ENCODE results near the gene MED26. TPM values are rescaled to one million over a fixed set of nuclear protein-coding genes. Genes with fewer than 3 reads are reported as not detected.

Gene MED26
- total and polyA plus RNA-seq, 9 of the 15 experiments (the other 6 are each of a cell fraction or from before 2014, with no cell fraction given), result 0.71 to 15.1 (median 6.2) TPM

DNA sequence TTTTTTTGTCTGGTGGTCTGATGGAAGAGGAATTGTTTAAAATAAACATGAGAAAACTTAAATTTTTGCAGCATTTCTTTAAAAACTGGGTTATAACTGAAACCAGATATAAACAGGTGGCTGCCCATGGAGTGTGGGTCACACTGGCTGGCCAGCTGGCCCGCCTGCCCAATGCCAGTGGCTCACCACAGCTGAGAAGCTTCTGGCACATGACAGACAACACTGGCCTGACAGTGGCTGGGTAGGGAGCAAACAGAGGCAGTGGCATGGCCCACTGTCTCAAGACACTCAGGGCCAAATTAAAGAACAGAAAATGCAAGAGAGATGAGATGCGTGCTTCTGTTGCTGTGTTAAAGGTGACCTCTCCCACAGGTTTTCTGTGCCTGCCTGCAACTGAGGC is 52.7 kb downstream of the MED26 start:
- Histone ChIP-seq H3K27me3 (ENCODE audit: control insufficient read depth in 2 of 2, insufficient read depth in 2 of 2, low read length in 2 of 2) (no peaks in the 10 kb centered on the region), H3K4me3 (no peak overlapping the region), H3K9ac (ENCODE audit: insufficient read depth in 1 of 2, low read depth in 2 of 2, low read length in 2 of 2) (peak overlapping the region in 1 of 2 experiments; percentile 70; a peak in 1 of 4 replicates), H4K20me1 (replicated peaks; ENCODE audit: control insufficient read depth, insufficient read depth, low read length) (0 out of 2 replicates have a peak, but pooled peaks cover 9% of the 10 kb centered on the region), H3K79me2 (ENCODE audit: control insufficient read depth, insufficient read depth, low read length) (peaks cover 86% of the 10 kb centered on the region), H3K4me2 (ENCODE audit: insufficient read depth, low read length) (no peak overlapping the region), H3K9me1 (ENCODE audit: control insufficient read depth, insufficient read depth, low read length) (peaks cover 4% of the 10 kb centered on the region), H3K27ac (ENCODE audit: extremely low read depth, low read depth, low read length) (no peak overlapping the region; the same call in 2 of the 3 replicates), H3K36me3 (ENCODE audit: control insufficient read depth, insufficient read depth, low read length) (peaks cover 67% of the 10 kb centered on the region; the same call in 2 of the 3 replicates), H3K9me3 (replicated peaks; ENCODE audit: control insufficient read depth, insufficient read depth, low read depth, low read length) (no peaks in the 10 kb centered on the region), H2AFZ (ENCODE audit: low read depth, low read length) (no peak overlapping the region), H3K4me1 (replicated peaks in 1 of 2; ENCODE audit: control insufficient read depth in 2 of 2, insufficient read depth in 2 of 2, low read length in 2 of 2) (peaks cover 16 to 37% of the 10 kb centered on the region in 2 experiments; a peak in 4 of 5 replicates)
- POLR2A ChIA-PET, result interaction anchor here (0.6 to 1.1 kb wide), 2 partner anchors 9 to 26 kb away, joined by 3 read pairs; no protein-coding TSS in a partner anchor
- intact Hi-C loops (cut with micrococcal nuclease) (no loop called here), in situ Hi-C loops (cut with MboI) (no loop called here)
- CTCF ChIA-PET (ENCODE audit: low intra/inter-chr PET ratio), result no interaction called here
- DNase-seq (ENCODE audit: extremely low read depth in 1 of 4, low spot score in 3 of 4) (no peak), FAIRE-seq (no peak), ATAC-seq (no peak)
- no TSS peak for BruUV-seq (replicated peaks)
- WGBS (ENCODE audit: insufficient coverage, low coverage, missing lambda C conversion rate), result 84% methylated on average over 2 of the region's 2 CpGs
- TF ChIP-seq RBM17 (IDR thresholded peaks at IDR 0.05; ENCODE audit: borderline replicate concordance, low read depth, low read length), result no peak
- TF ChIP-seq, protein P1, sequence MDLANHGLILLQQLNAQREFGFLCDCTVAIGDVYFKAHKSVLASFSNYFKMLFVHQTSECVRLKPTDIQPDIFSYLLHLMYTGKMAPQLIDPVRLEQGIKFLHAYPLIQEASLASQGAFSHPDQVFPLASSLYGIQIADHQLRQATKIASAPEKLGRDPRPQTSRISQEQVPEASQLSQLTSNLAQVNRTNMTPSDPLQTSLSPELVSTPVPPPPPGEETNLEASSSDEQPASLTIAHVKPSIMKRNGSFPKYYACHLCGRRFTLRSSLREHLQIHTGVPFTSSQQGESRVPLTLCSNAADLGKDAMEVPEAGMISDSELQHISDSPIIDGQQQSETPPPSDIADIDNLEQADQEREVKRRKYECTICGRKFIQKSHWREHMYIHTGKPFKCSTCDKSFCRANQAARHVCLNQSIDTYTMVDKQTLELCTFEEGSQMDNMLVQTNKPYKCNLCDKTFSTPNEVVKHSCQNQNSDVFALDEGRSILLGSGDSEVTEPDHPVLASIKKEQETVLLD (IDR thresholded peaks at IDR 0.05), result no peak
- TF ChIP-seq MAFK (IDR thresholded peaks at IDR 0.05; ENCODE audit: low read length), result no peak
- TF ChIP-seq, protein P2, sequence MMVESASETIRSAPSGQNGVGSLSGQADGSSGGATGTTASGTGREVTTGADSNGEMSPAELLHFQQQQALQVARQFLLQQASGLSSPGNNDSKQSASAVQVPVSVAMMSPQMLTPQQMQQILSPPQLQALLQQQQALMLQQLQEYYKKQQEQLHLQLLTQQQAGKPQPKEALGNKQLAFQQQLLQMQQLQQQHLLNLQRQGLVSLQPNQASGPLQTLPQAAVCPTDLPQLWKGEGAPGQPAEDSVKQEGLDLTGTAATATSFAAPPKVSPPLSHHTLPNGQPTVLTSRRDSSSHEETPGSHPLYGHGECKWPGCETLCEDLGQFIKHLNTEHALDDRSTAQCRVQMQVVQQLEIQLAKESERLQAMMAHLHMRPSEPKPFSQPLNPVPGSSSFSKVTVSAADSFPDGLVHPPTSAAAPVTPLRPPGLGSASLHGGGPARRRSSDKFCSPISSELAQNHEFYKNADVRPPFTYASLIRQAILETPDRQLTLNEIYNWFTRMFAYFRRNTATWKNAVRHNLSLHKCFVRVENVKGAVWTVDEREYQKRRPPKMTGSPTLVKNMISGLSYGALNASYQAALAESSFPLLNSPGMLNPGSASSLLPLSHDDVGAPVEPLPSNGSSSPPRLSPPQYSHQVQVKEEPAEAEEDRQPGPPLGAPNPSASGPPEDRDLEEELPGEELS (CRISPR knock-in tag; IDR thresholded peaks at IDR 0.05; ENCODE audit: borderline replicate concordance), result no peak
- TF ChIP-seq NFE2 (IDR thresholded peaks at IDR 0.05; ENCODE audit: low read depth), result no peak
- no peak for TF ChIP-seq FOXA3 (CRISPR knock-in tag; conservative IDR thresholded peaks at IDR 0.05 in 1 of 2, IDR thresholded peaks at IDR 0.05 in 1 of 2)
- TF ChIP-seq MCM2 (IDR thresholded peaks at IDR 0.05; ENCODE audit: low read depth), result no peak
- no peak for TF ChIP-seq ETV5 (CRISPR knock-in tag; IDR thresholded peaks at IDR 0.05; ENCODE audit: low read depth)
- TF ChIP-seq, protein P3, sequence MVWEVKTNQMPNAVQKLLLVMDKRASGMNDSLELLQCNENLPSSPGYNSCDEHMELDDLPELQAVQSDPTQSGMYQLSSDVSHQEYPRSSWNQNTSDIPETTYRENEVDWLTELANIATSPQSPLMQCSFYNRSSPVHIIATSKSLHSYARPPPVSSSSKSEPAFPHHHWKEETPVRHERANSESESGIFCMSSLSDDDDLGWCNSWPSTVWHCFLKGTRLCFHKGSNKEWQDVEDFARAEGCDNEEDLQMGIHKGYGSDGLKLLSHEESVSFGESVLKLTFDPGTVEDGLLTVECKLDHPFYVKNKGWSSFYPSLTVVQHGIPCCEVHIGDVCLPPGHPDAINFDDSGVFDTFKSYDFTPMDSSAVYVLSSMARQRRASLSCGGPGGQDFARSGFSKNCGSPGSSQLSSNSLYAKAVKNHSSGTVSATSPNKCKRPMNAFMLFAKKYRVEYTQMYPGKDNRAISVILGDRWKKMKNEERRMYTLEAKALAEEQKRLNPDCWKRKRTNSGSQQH (CRISPR knock-in tag; IDR thresholded peaks at IDR 0.05), result no peak
- TF ChIP-seq EHMT2 (IDR thresholded peaks at IDR 0.05), result no peak
- no peak for TF ChIP-seq ZNF197 (CRISPR knock-in tag; IDR thresholded peaks at IDR 0.05; ENCODE audit: low read depth)
- TF ChIP-seq SP2 (IDR thresholded peaks at IDR 0.05; ENCODE audit: extremely low read depth, low read depth, low read length, poor library complexity, severe bottlenecking), result no peak
- TF ChIP-seq, protein P4, sequence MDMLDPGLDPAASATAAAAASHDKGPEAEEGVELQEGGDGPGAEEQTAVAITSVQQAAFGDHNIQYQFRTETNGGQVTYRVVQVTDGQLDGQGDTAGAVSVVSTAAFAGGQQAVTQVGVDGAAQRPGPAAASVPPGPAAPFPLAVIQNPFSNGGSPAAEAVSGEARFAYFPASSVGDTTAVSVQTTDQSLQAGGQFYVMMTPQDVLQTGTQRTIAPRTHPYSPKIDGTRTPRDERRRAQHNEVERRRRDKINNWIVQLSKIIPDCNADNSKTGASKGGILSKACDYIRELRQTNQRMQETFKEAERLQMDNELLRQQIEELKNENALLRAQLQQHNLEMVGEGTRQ (CRISPR knock-in tag; IDR thresholded peaks at IDR 0.05), result no peak
- TF ChIP-seq MCM7 (IDR thresholded peaks at IDR 0.05), result no peak
- TF ChIP-seq, protein P5, sequence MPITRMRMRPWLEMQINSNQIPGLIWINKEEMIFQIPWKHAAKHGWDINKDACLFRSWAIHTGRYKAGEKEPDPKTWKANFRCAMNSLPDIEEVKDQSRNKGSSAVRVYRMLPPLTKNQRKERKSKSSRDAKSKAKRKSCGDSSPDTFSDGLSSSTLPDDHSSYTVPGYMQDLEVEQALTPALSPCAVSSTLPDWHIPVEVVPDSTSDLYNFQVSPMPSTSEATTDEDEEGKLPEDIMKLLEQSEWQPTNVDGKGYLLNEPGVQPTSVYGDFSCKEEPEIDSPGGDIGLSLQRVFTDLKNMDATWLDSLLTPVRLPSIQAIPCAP (CRISPR knock-in tag; IDR thresholded peaks at IDR 0.05; ENCODE audit: borderline replicate concordance), result no peak
- no peak for TF ChIP-seq COPS2 (conservative IDR thresholded peaks at IDR 0.05)
- no peak for TF ChIP-seq TAF15 (IDR thresholded peaks at IDR 0.05; ENCODE audit: low read depth, low read length)

All from K562 (cell line).